Measurements from ENCODE around the gene SLC25A4.
A peak's percentile ranks its signal among the peaks of the same experiment; 100 is the strongest.
"Not testable (repeated sequence)": the region's sequence is repeated elsewhere in the genome, so short reads cannot be mapped to it uniquely, and the experiment has no call there.

SLC25A4 gene

GRCh38 chr4:185142912-185143600 lies at the start of gene SLC25A4:
Gene SLC25A4 (plus strand): TSS chr4:185143266. CDS start chr4:185143373, 107 bp downstream.
- DNase-seq (ENCODE audit: low spot score): peak; percentile 44

- no peak for DNase-seq (ENCODE audit: low spot score)
These were observed 49.5 kb upstream of the SLC25A4 start for GRCh38 chr4:185093603-185094002.

GRCh38 chr4:185096032-185096653 lies 46.9 kb upstream of the SLC25A4 start:
- DNase-seq (ENCODE audit: low spot score): peak; percentile 3

GRCh38 chr4:185098474-185098873 lies 44.6 kb upstream of the SLC25A4 start:
- DNase-seq (ENCODE audit: low spot score): no peak

GRCh38 chr4:185099024-185099682 lies 43.9 kb upstream of the SLC25A4 start:
- no peak for DNase-seq (ENCODE audit: low spot score)

- no peak for DNase-seq (ENCODE audit: low spot score)
These were observed 43.1 kb upstream of the SLC25A4 start for GRCh38 chr4:185099940-185100339.

- DNase-seq (ENCODE audit: low spot score): no peak
These were observed 42.6 kb upstream of the SLC25A4 start for GRCh38 chr4:185100423-185100822.

GRCh38 chr4:185101354-185101890 lies 41.6 kb upstream of the SLC25A4 start:
- no peak for DNase-seq (ENCODE audit: low spot score)

GRCh38 chr4:185104733-185105132 lies 38.3 kb upstream of the SLC25A4 start:
- no peak for DNase-seq (ENCODE audit: low spot score)

- no peak for DNase-seq (ENCODE audit: low spot score)
These were observed 36.7 kb upstream of the SLC25A4 start for GRCh38 chr4:185106353-185106752.

- DNase-seq (ENCODE audit: low spot score): not testable (repeated sequence)
These were observed 35.5 kb upstream of the SLC25A4 start for GRCh38 chr4:185107574-185107973.

GRCh38 chr4:185108185-185108584 lies 34.9 kb upstream of the SLC25A4 start:
- no peak for DNase-seq (ENCODE audit: low spot score)

- no peak for DNase-seq (ENCODE audit: low spot score)
These were observed 34.4 kb upstream of the SLC25A4 start for GRCh38 chr4:185108669-185109068.

GRCh38 chr4:185109736-185110135 lies 33.3 kb upstream of the SLC25A4 start:
- DNase-seq (ENCODE audit: low spot score): no peak

GRCh38 chr4:185110375-185110823 lies 32.7 kb upstream of the SLC25A4 start:
- no peak for DNase-seq (ENCODE audit: low spot score)

GRCh38 chr4:185112104-185112503 lies 31.0 kb upstream of the SLC25A4 start:
- DNase-seq (ENCODE audit: low spot score): no peak

GRCh38 chr4:185113340-185113739 lies 29.7 kb upstream of the SLC25A4 start:
- no peak for DNase-seq (ENCODE audit: low spot score)

- no peak for DNase-seq (ENCODE audit: low spot score)
These were observed 27.2 kb upstream of the SLC25A4 start for GRCh38 chr4:185115827-185116232.

- DNase-seq (ENCODE audit: low spot score): no peak
These were observed 25.6 kb upstream of the SLC25A4 start for GRCh38 chr4:185117300-185117934.

GRCh38 chr4:185118876-185119275 lies 24.2 kb upstream of the SLC25A4 start:
- no peak for DNase-seq (ENCODE audit: low spot score)

GRCh38 chr4:185119467-185119866 lies 23.6 kb upstream of the SLC25A4 start:
- DNase-seq (ENCODE audit: low spot score): not testable (repeated sequence)

- DNase-seq (ENCODE audit: low spot score): no peak
These were observed 23.0 kb upstream of the SLC25A4 start for GRCh38 chr4:185119927-185120630.

All from HuH-7 (cell line).